ENCODE results near the gene DEUP1.

Gene DEUP1

GRCh38 chr11:93322207-93322606 lies 8.3 kb upstream of the DEUP1 start:
- DNase-seq (ENCODE audit: low read depth) = no peak
- TF ChIP-seq CTCF (IDR thresholded peaks at IDR 0.05; ENCODE audit: insufficient read depth, low read depth, low read length, missing control alignments) = no peak
- no peak overlapping the region for H3K4me3 ChIP-seq (ENCODE audit: low read length)

- DNase-seq (ENCODE audit: low read depth) = no peak
- H3K4me3 ChIP-seq (ENCODE audit: low read length) = no peak overlapping the region
- TF ChIP-seq CTCF (IDR thresholded peaks at IDR 0.05; ENCODE audit: insufficient read depth, low read depth, low read length, missing control alignments) = no peak
Measured at GRCh38 chr11:93323747-93324146, 6.8 kb upstream of the DEUP1 start.

- no peak for DNase-seq (ENCODE audit: low read depth)
- TF ChIP-seq CTCF (IDR thresholded peaks at IDR 0.05; ENCODE audit: insufficient read depth, low read depth, low read length, missing control alignments) = no peak
- H3K4me3 ChIP-seq (ENCODE audit: low read length) = no peak overlapping the region
Measured at GRCh38 chr11:93324500-93324899, 6.0 kb upstream of the DEUP1 start.

GRCh38 chr11:93326681-93327080 lies 3.9 kb upstream of the DEUP1 start:
- no peak for TF ChIP-seq CTCF (IDR thresholded peaks at IDR 0.05; ENCODE audit: insufficient read depth, low read depth, low read length, missing control alignments)
- no peak overlapping the region for H3K4me3 ChIP-seq (ENCODE audit: low read length)
- DNase-seq (ENCODE audit: low read depth) = no peak

GRCh38 chr11:93329936-93330445 lies 551 bp upstream of the DEUP1 start:
- TF ChIP-seq CTCF (IDR thresholded peaks at IDR 0.05; ENCODE audit: insufficient read depth, low read depth, low read length, missing control alignments) = no peak
- no peak overlapping the region for H3K4me3 ChIP-seq (ENCODE audit: low read length)
- no peak for DNase-seq (ENCODE audit: low read depth)

GRCh38 chr11:93340223-93340622 lies 9.7 kb downstream of the DEUP1 start:
- no peak overlapping the region for H3K4me3 ChIP-seq (ENCODE audit: low read length)
- DNase-seq (ENCODE audit: low read depth) = no peak
- TF ChIP-seq CTCF (IDR thresholded peaks at IDR 0.05; ENCODE audit: insufficient read depth, low read depth, low read length, missing control alignments) = no peak

- no peak overlapping the region for H3K4me3 ChIP-seq (ENCODE audit: low read length)
- DNase-seq (ENCODE audit: low read depth) = no peak
- TF ChIP-seq CTCF (IDR thresholded peaks at IDR 0.05; ENCODE audit: insufficient read depth, low read depth, low read length, missing control alignments) = no peak
Measured at GRCh38 chr11:93344855-93345333, 14.4 kb downstream of the DEUP1 start.

Measured in epithelial cell of esophagus (primary cell).